IMR-90 (cell line): ENCODE results near the gene OR6X1. TPM values are rescaled to one million over a fixed set of nuclear protein-coding genes. Genes with fewer than 3 reads are reported as not detected.

Experiments used
- ATAC-seq: fragments of 200-7000 bp; cut with Tn5 transposase; 2 replicates; pipeline ENCODE4 v1.9.1; 2020; ENCODE audit warnings: low read depth, mild to moderate bottlenecking, moderate library complexity
- BruUV-seq: library from RNA; stranded (reverse); fragments of 400-500 nt; replicated peaks from 2 replicates; lab custom pipeline; 2021; lab: Mats Ljungman, UMichigan
- CTCF ChIA-PET: fragments of 300-600 bp; formaldehyde crosslinking; extraction: SDS; loops from one replicate; lab custom pipeline; 2021; ENCODE audit warnings: antibody characterized with exemption; lab: Yijun Ruan, JAX
- POLR2A ChIA-PET: fragments of 300-600 bp; sonication (Branson Sonifier 250); formaldehyde crosslinking; loops from one replicate; lab custom pipeline; 2022; ENCODE audit warnings: antibody characterized with exemption; ENCODE audit not compliant: unreplicated experiment; lab: Charles Lee
- DNase-seq: peaks from one replicate; pipeline ENCODE4 v3.0.0; 2013
- H2AFZ ChIP-seq: replicated peaks from 2 replicates; pipeline ENCODE3; 2013; ENCODE audit warnings: low read length, mild to moderate bottlenecking; ENCODE audit not compliant: poor library complexity
- H2AK5ac ChIP-seq: 2 replicates; pipeline ENCODE4 v1.6.1; 2013; ENCODE audit warnings: low read depth, low read length, inconsistent platforms
- H2AK9ac ChIP-seq: replicated peaks from 2 replicates; pipeline ENCODE3; 2013; ENCODE audit warnings: mild to moderate bottlenecking, low read depth, low read length, moderate library complexity; ENCODE audit not compliant: poor library complexity
- H2BK120ac ChIP-seq: 2 replicates; pipeline ENCODE4 v1.6.1; 2013; ENCODE audit warnings: low read depth, low read length, inconsistent platforms
- H2BK15ac ChIP-seq: 3 replicates; pipeline ENCODE4 v1.6.1; 2013; ENCODE audit warnings: low read depth, low read length, inconsistent platforms
- H2BK20ac ChIP-seq: 2 replicates; pipeline ENCODE4 v1.6.1; 2013; ENCODE audit warnings: low read depth, mild to moderate bottlenecking, inconsistent platforms, low read length, moderate library complexity
- H2BK5ac ChIP-seq: 2 replicates; pipeline ENCODE4 v1.6.1; 2013; ENCODE audit warnings: mild to moderate bottlenecking, low read depth, low read length, inconsistent platforms; ENCODE audit not compliant: poor library complexity, severe bottlenecking
- H3K14ac ChIP-seq: replicated peaks from 2 replicates; pipeline ENCODE4 v1.6.1; 2013; ENCODE audit warnings: low read depth, low read length, inconsistent platforms
- H3K18ac ChIP-seq: 2 replicates; pipeline ENCODE4 v1.6.1; 2013; ENCODE audit warnings: low read depth, low read length, control low read depth
- H3K23ac ChIP-seq: 2 replicates; pipeline ENCODE4 v1.6.1; 2013; ENCODE audit warnings: low read depth, low read length, inconsistent platforms
- H3K27ac ChIP-seq: 2 replicates; pipeline ENCODE4 v1.5.1; 2013; ENCODE audit warnings: mild to moderate bottlenecking, control low read depth, low read length; ENCODE audit not compliant: insufficient read depth
- H3K27me3 ChIP-seq: 2 replicates; pipeline ENCODE4 v1.6.1; 2013; ENCODE audit warnings: low read length; ENCODE audit not compliant: control insufficient read depth, insufficient read depth
- H3K36me3 ChIP-seq: 2 replicates; pipeline ENCODE4 v1.6.1; 2013; ENCODE audit warnings: low read length, mixed read lengths; ENCODE audit not compliant: control insufficient read depth, insufficient read depth
- H3K4ac ChIP-seq: 2 replicates; pipeline ENCODE4 v1.6.1; 2013; ENCODE audit warnings: low read depth, low read length, inconsistent platforms
- H3K4me1 ChIP-seq: 2 replicates; pipeline ENCODE4 v1.6.1; 2013; ENCODE audit warnings: low read length, mixed read lengths; ENCODE audit not compliant: control insufficient read depth, insufficient read depth
- H3K4me2 ChIP-seq: 2 replicates; pipeline ENCODE4 v1.6.1; 2013; ENCODE audit warnings: low read depth, mild to moderate bottlenecking, control low read depth, low read length, moderate library complexity
- H3K4me3 ChIP-seq: 2 replicates; pipeline ENCODE4 v1.5.1; 2013; ENCODE audit warnings: low read depth, mild to moderate bottlenecking, control low read depth, low read length, moderate library complexity; ENCODE audit not compliant: insufficient read depth
- H3K56ac ChIP-seq: 2 replicates; pipeline ENCODE4 v1.6.1; 2013; ENCODE audit warnings: low read length, inconsistent platforms; ENCODE audit not compliant: insufficient read depth; ENCODE audit errors: extremely low read depth
- H3K79me1 ChIP-seq, 2 experiments: 2 replicates each; pipeline ENCODE4 v1.6.1; 2013; ENCODE audit warnings: low read length in 2 of 2, inconsistent platforms in 1 of 2, low read depth in 1 of 2
- H3K9ac ChIP-seq: 2 replicates; pipeline ENCODE4 v1.6.1; 2013; ENCODE audit warnings: low read depth, low read length, control low read depth
- H3K9me1 ChIP-seq: 2 replicates; pipeline ENCODE4 v1.6.1; 2013; ENCODE audit warnings: low read length, inconsistent platforms; ENCODE audit not compliant: insufficient read depth
- H3K9me3 ChIP-seq: 2 replicates; pipeline ENCODE4 v1.6.1; 2013; ENCODE audit warnings: low read length; ENCODE audit not compliant: control insufficient read depth, insufficient read depth
- H4K20me1 ChIP-seq: 2 replicates; pipeline ENCODE4 v1.6.1; 2013; ENCODE audit warnings: low read length, inconsistent platforms; ENCODE audit not compliant: insufficient read depth
- H4K5ac ChIP-seq: 2 replicates; pipeline ENCODE4 v1.6.1; 2013; ENCODE audit warnings: mild to moderate bottlenecking, low read depth, low read length, control low read depth
- H4K8ac ChIP-seq, 2 experiments: 2 replicates each; pipeline ENCODE4 v1.6.1; 2013; ENCODE audit warnings: low read depth in 2 of 2, low read length in 2 of 2, control low read depth in 1 of 2, inconsistent platforms in 1 of 2
- H4K91ac ChIP-seq: 2 replicates; pipeline ENCODE4 v1.6.1; 2013; ENCODE audit warnings: low read depth, low read length, inconsistent platforms; ENCODE audit not compliant: insufficient read depth
- BHLHE40 ChIP-seq: fragments of 150-350 bp; IDR thresholded peaks from 2 replicates; pipeline ENCODE4 v1.6.1; 2016; ENCODE audit warnings: mild to moderate bottlenecking, low read depth, low read length
- CEBPB ChIP-seq: IDR thresholded peaks from 2 replicates; pipeline ENCODE4 v1.6.1; 2012; ENCODE audit warnings: low read depth, low read length, improper control_type of control experiment
- CHD1 ChIP-seq: IDR thresholded peaks from 2 replicates; pipeline ENCODE4 v1.6.1; 2012; ENCODE audit warnings: low read depth, low read length, improper control_type of control experiment
- FOS ChIP-seq: fragments of 150-350 bp; IDR thresholded peaks from 2 replicates; pipeline ENCODE4 v1.6.1; 2016; ENCODE audit warnings: low read depth, low read length
- MAFK ChIP-seq: IDR thresholded peaks from 2 replicates; pipeline ENCODE4 v1.6.1; 2012; ENCODE audit warnings: low read depth, low read length, improper control_type of control experiment
- MAZ ChIP-seq: IDR thresholded peaks from 2 replicates; pipeline ENCODE4 v1.6.1; 2012; ENCODE audit warnings: low read depth, mild to moderate bottlenecking, low read length, improper control_type of control experiment, moderate library complexity, borderline replicate concordance
- MXI1 ChIP-seq: IDR thresholded peaks from 2 replicates; pipeline ENCODE4 v1.6.1; 2012; ENCODE audit warnings: low read depth, mild to moderate bottlenecking, low read length, moderate library complexity, borderline replicate concordance
- NFE2L2 ChIP-seq: fragments of 150-350 bp; IDR thresholded peaks from 2 replicates; pipeline ENCODE4 v1.6.1; 2016; ENCODE audit warnings: low read depth, mild to moderate bottlenecking, low read length
- POLR2A ChIP-seq: IDR thresholded peaks from 2 replicates; pipeline ENCODE4 v1.6.1; 2012; ENCODE audit warnings: mild to moderate bottlenecking, low read depth, low read length
- RAD21 ChIP-seq: IDR thresholded peaks from 2 replicates; pipeline ENCODE4 v1.6.1; 2012; ENCODE audit warnings: low read length, improper control_type of control experiment
- RCOR1 ChIP-seq: IDR thresholded peaks from 2 replicates; pipeline ENCODE4 v1.6.1; 2012; ENCODE audit warnings: mild to moderate bottlenecking, low read length, improper control_type of control experiment; ENCODE audit not compliant: insufficient replicate concordance
- RFX5 ChIP-seq: IDR thresholded peaks from 2 replicates; pipeline ENCODE4 v1.8.0; 2012; ENCODE audit warnings: low read depth, mild to moderate bottlenecking, low read length, moderate library complexity
- SMC3 ChIP-seq: fragments of 150-350 bp; IDR thresholded peaks from 2 replicates; pipeline ENCODE4 v1.6.1; 2016; ENCODE audit warnings: low read depth, mild to moderate bottlenecking, antibody characterized with exemption, low read length, moderate library complexity
- WGBS, 2 experiments: methylation state at CpG; one replicate each; pipeline versions ENCODE4 v1.1.5 to v1.1.7; 2013; ENCODE audit warnings: missing lambda C conversion rate in 2 of 2; ENCODE audit not compliant: insufficient read length in 1 of 2; ENCODE audit errors: extremely low coverage in 2 of 2; 5-methylcytosine and 5-hydroxymethylcytosine counted together
- dilution Hi-C: fragments of 300-500 bp; cut with HindIII; formaldehyde crosslinking; loops from one replicate; pipeline ENCODE4 v1.14.3; 2018; ENCODE audit warnings: low sequenced_read_pairs; ENCODE audit not compliant: unreplicated experiment
- in situ Hi-C: fragments of 300-500 bp; cut with MboI; formaldehyde crosslinking; loops from 3 replicates; pipeline ENCODE4 v1.14.3; 2019; ENCODE audit warnings: low sequenced_read_pairs, inconsistent platforms, mixed read lengths
- intact Hi-C: fragments of 100-400 bp; cut with micrococcal nuclease; formaldehyde crosslinking; loops from 2 replicates; pipeline ENCODE4 v1.10.0; 2022
- polyA plus RNA-seq, 3 experiments: library from polyadenylated mRNA; depleted of rRNA; stranded (reverse); fragments of >200 nt; gene quantifications; 2 replicates each; pipeline ENCODE4 v1.2.3, GENCODE V29; 2012; ENCODE audit warnings: low replicate concordance in 1 of 3
- total RNA-seq: library from RNA; depleted of rRNA; stranded (reverse); fragments of >200 nt; gene quantifications from 2 replicates; pipeline ENCODE4 v1.2.3, GENCODE V29; 2012
- TF ChIP-seq, protein P1 (sequence below): fragments of 150-350 bp; IDR thresholded peaks from 2 replicates; pipeline ENCODE4 v1.6.1; 2017; ENCODE audit warnings: mild to moderate bottlenecking, antibody characterized with exemption, low read length, low read depth
- TF ChIP-seq, protein P2 (sequence below): conservative IDR thresholded peaks from 2 replicates; pipeline ENCODE4 v1.5.1; 2012; ENCODE audit warnings: mild to moderate bottlenecking, low read depth, low read length, improper control_type of control experiment
- TF ChIP-seq, protein P3 (sequence below): fragments of 150-350 bp; IDR thresholded peaks from 2 replicates; pipeline ENCODE4 v1.6.1; 2016; ENCODE audit warnings: low read depth, mild to moderate bottlenecking, low read length, moderate library complexity, borderline replicate concordance

OR6X1 gene
- total and polyA plus RNA-seq, 2 of the 4 experiments (the other 2 are of a cell fraction), result not detected

DNA sequence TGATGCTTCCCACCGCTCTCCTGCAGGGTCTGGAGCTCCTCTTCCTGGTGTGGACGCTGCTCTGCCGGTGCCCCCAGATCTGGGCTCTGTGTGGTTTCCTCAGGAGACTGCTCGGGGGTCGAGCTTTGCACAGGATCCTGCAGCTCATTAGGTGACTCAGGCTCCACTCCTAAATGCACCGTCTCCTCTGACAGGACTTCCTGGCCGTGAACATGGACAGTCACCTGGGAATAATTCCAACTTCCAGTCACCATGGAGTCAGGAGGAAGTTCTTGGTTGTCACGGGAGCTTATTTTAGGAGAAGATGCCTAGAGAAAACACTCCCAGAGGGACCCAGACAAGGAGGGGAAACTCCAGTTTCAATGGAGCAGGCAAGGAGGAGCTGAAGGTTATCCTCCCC is 24.7 kb downstream of the OR6X1 start:
- in situ Hi-C loops, result no loop called here
- H3K14ac ChIP-seq, result no peak overlapping the region
- peaks cover 52% of the 10 kb centered on the region for H3K36me3 ChIP-seq
- H4K20me1 ChIP-seq, result no peaks in the 10 kb centered on the region
- H2BK120ac ChIP-seq, result no peak overlapping the region
- no peak for ATAC-seq
- no peak overlapping the region for H3K9ac ChIP-seq
- WGBS, 2 experiments, result no CpG with 5 or more reads among the region's 8 CpGs
- no peak overlapping the region for H3K4me2 ChIP-seq
- POLR2A ChIA-PET, result no interaction called here
- no TSS peak for BruUV-seq
- no peak overlapping the region for H2AK5ac ChIP-seq
- no peak overlapping the region for H3K4ac ChIP-seq
- no peak overlapping the region for H2AK9ac ChIP-seq
- H3K9me3 ChIP-seq, result 0 out of 2 replicates have a peak, but pooled peaks cover 2% of the 10 kb centered on the region
- H3K4me3 ChIP-seq, result no peak overlapping the region
- no peak overlapping the region for H2BK5ac ChIP-seq
- H3K79me1 ChIP-seq, result peaks cover 19 to 30% of the 10 kb centered on the region in 2 experiments
- no peak overlapping the region for H4K91ac ChIP-seq
- no peak overlapping the region for H2BK20ac ChIP-seq
- H3K18ac ChIP-seq, result no peak overlapping the region
- CTCF ChIA-PET, result no interaction called here
- H3K9me1 ChIP-seq, result peaks cover 14% of the 10 kb centered on the region; the same call in 1 of the 2 replicates
- H3K23ac ChIP-seq, result no peak overlapping the region
- intact Hi-C loops, result no loop called here
- no peak overlapping the region for H4K5ac ChIP-seq
- H3K4me1 ChIP-seq, result no peaks in the 10 kb centered on the region
- H2BK15ac ChIP-seq, result no peak overlapping the region
- no peak overlapping the region for H4K8ac ChIP-seq
- no peak overlapping the region for H2AFZ ChIP-seq
- dilution Hi-C loops, result no loop called here
- TF ChIP-seq RFX5 (no peak), SMC3 (no peak), NFE2L2 (no peak), CEBPB (no peak), BHLHE40 (no peak), MAZ (no peak), FOS (no peak), POLR2A (no peak), MXI1 (no peak), RAD21 (no peak), CHD1 (no peak), MAFK (no peak), RCOR1 (no peak)
- TF ChIP-seq, protein P1, sequence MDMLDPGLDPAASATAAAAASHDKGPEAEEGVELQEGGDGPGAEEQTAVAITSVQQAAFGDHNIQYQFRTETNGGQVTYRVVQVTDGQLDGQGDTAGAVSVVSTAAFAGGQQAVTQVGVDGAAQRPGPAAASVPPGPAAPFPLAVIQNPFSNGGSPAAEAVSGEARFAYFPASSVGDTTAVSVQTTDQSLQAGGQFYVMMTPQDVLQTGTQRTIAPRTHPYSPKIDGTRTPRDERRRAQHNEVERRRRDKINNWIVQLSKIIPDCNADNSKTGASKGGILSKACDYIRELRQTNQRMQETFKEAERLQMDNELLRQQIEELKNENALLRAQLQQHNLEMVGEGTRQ, result no peak
- TF ChIP-seq, protein P2, sequence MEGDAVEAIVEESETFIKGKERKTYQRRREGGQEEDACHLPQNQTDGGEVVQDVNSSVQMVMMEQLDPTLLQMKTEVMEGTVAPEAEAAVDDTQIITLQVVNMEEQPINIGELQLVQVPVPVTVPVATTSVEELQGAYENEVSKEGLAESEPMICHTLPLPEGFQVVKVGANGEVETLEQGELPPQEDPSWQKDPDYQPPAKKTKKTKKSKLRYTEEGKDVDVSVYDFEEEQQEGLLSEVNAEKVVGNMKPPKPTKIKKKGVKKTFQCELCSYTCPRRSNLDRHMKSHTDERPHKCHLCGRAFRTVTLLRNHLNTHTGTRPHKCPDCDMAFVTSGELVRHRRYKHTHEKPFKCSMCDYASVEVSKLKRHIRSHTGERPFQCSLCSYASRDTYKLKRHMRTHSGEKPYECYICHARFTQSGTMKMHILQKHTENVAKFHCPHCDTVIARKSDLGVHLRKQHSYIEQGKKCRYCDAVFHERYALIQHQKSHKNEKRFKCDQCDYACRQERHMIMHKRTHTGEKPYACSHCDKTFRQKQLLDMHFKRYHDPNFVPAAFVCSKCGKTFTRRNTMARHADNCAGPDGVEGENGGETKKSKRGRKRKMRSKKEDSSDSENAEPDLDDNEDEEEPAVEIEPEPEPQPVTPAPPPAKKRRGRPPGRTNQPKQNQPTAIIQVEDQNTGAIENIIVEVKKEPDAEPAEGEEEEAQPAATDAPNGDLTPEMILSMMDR, result no peak
- TF ChIP-seq, protein P3, sequence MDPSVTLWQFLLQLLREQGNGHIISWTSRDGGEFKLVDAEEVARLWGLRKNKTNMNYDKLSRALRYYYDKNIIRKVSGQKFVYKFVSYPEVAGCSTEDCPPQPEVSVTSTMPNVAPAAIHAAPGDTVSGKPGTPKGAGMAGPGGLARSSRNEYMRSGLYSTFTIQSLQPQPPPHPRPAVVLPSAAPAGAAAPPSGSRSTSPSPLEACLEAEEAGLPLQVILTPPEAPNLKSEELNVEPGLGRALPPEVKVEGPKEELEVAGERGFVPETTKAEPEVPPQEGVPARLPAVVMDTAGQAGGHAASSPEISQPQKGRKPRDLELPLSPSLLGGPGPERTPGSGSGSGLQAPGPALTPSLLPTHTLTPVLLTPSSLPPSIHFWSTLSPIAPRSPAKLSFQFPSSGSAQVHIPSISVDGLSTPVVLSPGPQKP, result no peak
- DNase-seq, result peak; percentile 59
- no peak overlapping the region for H3K27ac ChIP-seq
- no peak overlapping the region for H3K56ac ChIP-seq
- H3K27me3 ChIP-seq, result no peaks in the 10 kb centered on the region
